Measurements from ENCODE around the gene RNF169. TPM values are rescaled to one million over a fixed set of nuclear protein-coding genes. Genes with fewer than 3 reads are reported as not detected.
"Not testable (repeated sequence)": the region's sequence is repeated elsewhere in the genome, so short reads cannot be mapped to it uniquely, and the experiment has no call there.

RNF169 gene
- total and polyA plus RNA-seq, 2 of the 13 experiments (the other 11 are each of a cell fraction or from before 2014, with no cell fraction given): 5.3 to 14.2 TPM

DNA sequence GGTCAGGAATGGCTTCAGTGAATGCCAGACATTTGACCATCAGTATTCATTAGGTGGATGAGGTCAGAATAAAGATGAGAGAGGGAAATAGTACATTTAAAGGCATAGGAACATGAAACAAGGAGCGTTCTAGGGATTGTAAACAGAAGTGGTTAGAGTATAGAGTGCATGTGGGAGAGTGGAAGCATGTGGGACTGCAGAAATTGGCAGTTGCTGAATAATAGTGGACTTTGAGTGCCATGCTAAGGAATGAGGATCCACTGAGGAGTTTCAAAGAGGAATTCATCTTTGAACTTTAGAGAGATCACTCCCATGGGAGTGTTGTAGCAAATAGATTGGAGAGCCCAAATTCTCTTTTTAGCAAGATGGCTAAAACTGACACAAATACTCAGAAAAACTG is 7.9 kb downstream of the RNF169 start (continued):
- TF ChIP-seq, protein P1, sequence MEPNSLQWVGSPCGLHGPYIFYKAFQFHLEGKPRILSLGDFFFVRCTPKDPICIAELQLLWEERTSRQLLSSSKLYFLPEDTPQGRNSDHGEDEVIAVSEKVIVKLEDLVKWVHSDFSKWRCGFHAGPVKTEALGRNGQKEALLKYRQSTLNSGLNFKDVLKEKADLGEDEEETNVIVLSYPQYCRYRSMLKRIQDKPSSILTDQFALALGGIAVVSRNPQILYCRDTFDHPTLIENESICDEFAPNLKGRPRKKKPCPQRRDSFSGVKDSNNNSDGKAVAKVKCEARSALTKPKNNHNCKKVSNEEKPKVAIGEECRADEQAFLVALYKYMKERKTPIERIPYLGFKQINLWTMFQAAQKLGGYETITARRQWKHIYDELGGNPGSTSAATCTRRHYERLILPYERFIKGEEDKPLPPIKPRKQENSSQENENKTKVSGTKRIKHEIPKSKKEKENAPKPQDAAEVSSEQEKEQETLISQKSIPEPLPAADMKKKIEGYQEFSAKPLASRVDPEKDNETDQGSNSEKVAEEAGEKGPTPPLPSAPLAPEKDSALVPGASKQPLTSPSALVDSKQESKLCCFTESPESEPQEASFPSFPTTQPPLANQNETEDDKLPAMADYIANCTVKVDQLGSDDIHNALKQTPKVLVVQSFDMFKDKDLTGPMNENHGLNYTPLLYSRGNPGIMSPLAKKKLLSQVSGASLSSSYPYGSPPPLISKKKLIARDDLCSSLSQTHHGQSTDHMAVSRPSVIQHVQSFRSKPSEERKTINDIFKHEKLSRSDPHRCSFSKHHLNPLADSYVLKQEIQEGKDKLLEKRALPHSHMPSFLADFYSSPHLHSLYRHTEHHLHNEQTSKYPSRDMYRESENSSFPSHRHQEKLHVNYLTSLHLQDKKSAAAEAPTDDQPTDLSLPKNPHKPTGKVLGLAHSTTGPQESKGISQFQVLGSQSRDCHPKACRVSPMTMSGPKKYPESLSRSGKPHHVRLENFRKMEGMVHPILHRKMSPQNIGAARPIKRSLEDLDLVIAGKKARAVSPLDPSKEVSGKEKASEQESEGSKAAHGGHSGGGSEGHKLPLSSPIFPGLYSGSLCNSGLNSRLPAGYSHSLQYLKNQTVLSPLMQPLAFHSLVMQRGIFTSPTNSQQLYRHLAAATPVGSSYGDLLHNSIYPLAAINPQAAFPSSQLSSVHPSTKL (CRISPR knock-in tag; IDR thresholded peaks at IDR 0.05): no peak
- TF ChIP-seq NFKBIZ (CRISPR knock-in tag; IDR thresholded peaks at IDR 0.05): no peak

DNA sequence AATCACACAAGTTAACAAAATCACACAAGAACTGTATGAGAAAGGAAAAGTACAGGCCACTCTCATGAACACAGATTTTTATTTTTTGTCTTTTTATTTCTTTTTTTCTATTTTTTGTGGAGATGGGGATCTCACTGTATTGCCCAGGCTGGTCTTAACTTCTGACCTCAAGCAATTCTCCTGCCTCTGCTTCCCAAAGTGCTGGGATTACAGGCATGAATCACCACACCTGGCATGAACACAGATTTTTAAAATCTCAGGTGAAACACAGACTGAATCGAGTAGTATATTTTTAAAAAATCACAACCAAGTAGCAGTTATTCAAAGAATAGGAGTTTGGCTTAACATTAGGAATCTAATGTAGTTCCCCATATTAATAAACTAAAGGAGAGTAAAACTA is 18.3 kb downstream of the RNF169 start:
- Histone ChIP-seq H3K4me2 (ENCODE audit: low read depth, low read length) (no peak overlapping the region), H3K27me3 (ENCODE audit: control insufficient read depth in 1 of 2, insufficient read depth in 2 of 2, low read length in 2 of 2) (no peaks in the 10 kb centered on the region), H3K4me1 (ENCODE audit: insufficient read depth, low read length) (no peaks in the 10 kb centered on the region), H3K9me3 (ENCODE audit: low read length) (no peaks in the 10 kb centered on the region), H3K36me3 (replicated peaks in 1 of 2; ENCODE audit: control insufficient read depth in 1 of 2, insufficient read depth in 2 of 2, low read length in 2 of 2) (0 out of 5 replicates have a peak, but pooled peaks cover 0 to 8% of the 10 kb centered on the region in 2 experiments), H3K4me3 (replicated peaks in 1 of 3; ENCODE audit: insufficient read depth in 1 of 3, low read depth in 2 of 3, low read length in 3 of 3) (no peak overlapping the region), H3K79me2 (ENCODE audit: insufficient read depth, low read length) (peaks cover 42% of the 10 kb centered on the region), H3K27ac (ENCODE audit: extremely low read length, insufficient read depth, low read length) (no peak overlapping the region), H3K9ac (ENCODE audit: insufficient read depth, low read depth, low read length) (no peak overlapping the region), H4K20me1 (ENCODE audit: insufficient read depth, low read length) (no peaks in the 10 kb centered on the region; the same call in none of the 2 replicates), H2AFZ (ENCODE audit: low read length) (no peak overlapping the region)
- intact Hi-C loops (cut with micrococcal nuclease; ENCODE audit: unreplicated experiment) (no loop called here), in situ Hi-C loops (cut with HindIII; ENCODE audit: extremely low pct_ligation_motif_present, low pct_unique_long_range_greater_than_20kb) (no loop called here)
- ChIA-PET POLR2A (no interaction called here), CTCF (ENCODE audit: low intra/inter-chr PET ratio, low total read pairs) (no interaction called here)
- 100% methylated on average over 1 of the region's 1 CpG for WGBS (ENCODE audit: low lambda C conversion rate)
- FAIRE-seq (no peak), DNase-seq (ENCODE audit: low spot score) (no peak), ATAC-seq (no peak)
- TF ChIP-seq JUNB (CRISPR knock-in tag; IDR thresholded peaks at IDR 0.05; ENCODE audit: borderline replicate concordance) (no peak), ZNF121 (CRISPR knock-in tag; IDR thresholded peaks at IDR 0.05) (0 out of 2 replicates have a peak, but pooled peaks have one; percentile 50)
- no TSS peak for BruUV-seq (replicated peaks)

DNA sequence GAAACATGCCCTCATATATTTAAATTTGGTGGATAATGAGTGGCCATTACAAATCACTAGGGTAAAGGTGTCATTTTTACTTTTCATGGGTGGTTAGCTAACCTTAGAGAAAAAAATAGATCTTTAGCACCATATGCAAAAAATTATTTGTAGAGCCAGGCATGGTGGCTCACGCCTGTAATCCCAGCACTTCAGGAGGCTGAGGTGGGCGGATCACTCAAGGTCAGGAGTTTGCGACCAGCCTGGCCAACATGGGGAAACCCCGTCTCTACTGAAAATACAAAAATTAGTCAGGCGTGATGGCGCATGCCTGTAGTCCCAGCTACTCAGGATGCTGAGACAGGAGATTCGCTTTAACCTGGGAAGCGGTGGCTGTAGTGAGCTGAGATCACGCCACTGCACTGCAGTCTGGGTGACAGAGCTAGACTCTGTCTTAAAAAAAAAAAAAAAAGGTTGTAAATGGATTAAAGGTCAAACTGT is 19.6 kb downstream of the RNF169 start:
- ATAC-seq; in situ Hi-C loops (cut with HindIII; ENCODE audit: extremely low pct_ligation_motif_present, low pct_unique_long_range_greater_than_20kb); intact Hi-C loops (cut with micrococcal nuclease; ENCODE audit: unreplicated experiment); H2AFZ ChIP-seq (ENCODE audit: low read length); BruUV-seq (replicated peaks); FAIRE-seq; CTCF ChIA-PET (ENCODE audit: low intra/inter-chr PET ratio, low total read pairs); H3K4me1 ChIP-seq (ENCODE audit: insufficient read depth, low read length); H3K4me3 ChIP-seq (replicated peaks in 1 of 3; ENCODE audit: insufficient read depth in 1 of 3, low read depth in 2 of 3, low read length in 3 of 3); H4K20me1 ChIP-seq (ENCODE audit: insufficient read depth, low read length); DNase-seq (ENCODE audit: low spot score); POLR2A ChIA-PET; H3K27ac ChIP-seq (ENCODE audit: extremely low read length, insufficient read depth, low read length); H3K36me3 ChIP-seq (replicated peaks in 1 of 2; ENCODE audit: control insufficient read depth in 1 of 2, insufficient read depth in 2 of 2, low read length in 2 of 2); H3K9me3 ChIP-seq (ENCODE audit: low read length); H3K4me2 ChIP-seq (ENCODE audit: low read depth, low read length); H3K27me3 ChIP-seq (ENCODE audit: control insufficient read depth in 1 of 2, insufficient read depth in 2 of 2, low read length in 2 of 2); H3K9ac ChIP-seq (ENCODE audit: insufficient read depth, low read depth, low read length): not testable (repeated sequence)
- H3K79me2 ChIP-seq (ENCODE audit: insufficient read depth, low read length): peaks cover 48% of the 10 kb centered on the region
- WGBS (ENCODE audit: low lambda C conversion rate): 98% methylated on average over 9 of the region's 9 CpGs

All from HepG2 (cell line).